A549 (cell line): ENCODE measurements around the gene RNF39. TPM values are rescaled to one million over a fixed set of nuclear protein-coding genes. Genes with fewer than 3 reads are reported as not detected.

ENCODE experiments used
- ATAC-seq, 2 experiments: fragments of 200-7000 bp in 1 of 2; fragments of >200 bp in 1 of 2; cut with Nextera tagmentation in 1 of 2; cut with Tn5 transposase in 1 of 2; 3 replicates each; pipeline versions ENCODE4 v1.8.0 to v1.9.1; 2018 to 2020; ENCODE audit warnings: mild to moderate bottlenecking in 1 of 2, moderate library complexity in 1 of 2
- CTCF ChIA-PET: fragments of 300-600 bp; sonication (Branson Sonifier 250); formaldehyde crosslinking; extraction: SDS; loops from one replicate; lab custom pipeline; 2021; ENCODE audit warnings: antibody characterized with exemption, inconsistent platforms; lab: Yijun Ruan, JAX
- POLR2A ChIA-PET: fragments of 350-600 bp; formaldehyde crosslinking; extraction: SDS; loops from one replicate; lab custom pipeline; 2021; ENCODE audit warnings: antibody characterized with exemption, inconsistent platforms; lab: Yijun Ruan, JAX
- DNase-seq, 2 experiments: peaks; one replicate each; pipeline versions ENCODE4 v3.0.0 to v3.0.0-alpha.2; 2011 to 2016; ENCODE audit warnings: low read depth in 1 of 2, low spot score in 1 of 2
- FAIRE-seq: peaks from 2 replicates; lab custom pipeline; 2011; peaks lifted over from hg19 to GRCh38; lab: Jason Lieb, UNC
- H3K27ac ChIP-seq, 2 experiments: fragments of >200 bp; sonication (Bioruptor Twin); formaldehyde crosslinking; 3 replicates each; pipeline ENCODE4 v1.5.1; 2016 to 2017
- H3K4me1 ChIP-seq: fragments of >200 bp; sonication (Bioruptor Twin); formaldehyde crosslinking; 3 replicates; pipeline ENCODE4 v1.6.1; 2016
- H3K4me2 ChIP-seq: fragments of >200 bp; sonication (Bioruptor Twin); formaldehyde crosslinking; 3 replicates; pipeline ENCODE4 v1.6.1; 2016
- H3K4me3 ChIP-seq: fragments of >200 bp; sonication (Bioruptor Twin); formaldehyde crosslinking; 3 replicates; pipeline ENCODE4 v1.5.1; 2016
- H3K9me3 ChIP-seq: fragments of >200 bp; sonication (Bioruptor Twin); formaldehyde crosslinking; 3 replicates; pipeline ENCODE4 v1.6.1; 2016
- CBX2 ChIP-seq: fragments of 200-600 bp; sonication (generic); IDR thresholded peaks from 2 replicates; pipeline ENCODE4 v1.6.1; 2016; ENCODE audit warnings: low read depth, mild to moderate bottlenecking, borderline replicate concordance
- CEBPB ChIP-seq, 2 experiments: fragments of >200 bp in 1 of 2; sonication (Bioruptor Twin) in 1 of 2; formaldehyde crosslinking in 1 of 2; IDR thresholded peaks; 2 replicates each; pipeline ENCODE4 v1.6.1; 2012 to 2016
- CHD2 ChIP-seq: fragments of 150-350 bp; IDR thresholded peaks from 2 replicates; pipeline ENCODE4 v1.6.1; 2014; ENCODE audit warnings: low read length; ENCODE audit not compliant: partially characterized antibody
- E2F6 ChIP-seq: IDR thresholded peaks from 2 replicates; pipeline ENCODE4 v1.6.1; 2012; ENCODE audit warnings: low read depth, borderline replicate concordance
- EHMT2 ChIP-seq: fragments of 200-600 bp; sonication (generic); IDR thresholded peaks from 2 replicates; pipeline ENCODE4 v1.6.1; 2016; ENCODE audit warnings: antibody characterized with exemption, low read depth, mild to moderate bottlenecking, moderate library complexity
- FOSB ChIP-seq: fragments of 250-450 bp; sonication (Bioruptor Pico); IDR thresholded peaks from 2 replicates; pipeline ENCODE4 v1.5.0; 2020; ENCODE audit warnings: mild to moderate bottlenecking, moderate library complexity
- FOSL2 ChIP-seq, 2 experiments: fragments of 450-650 bp in 1 of 2; fragments of >200 bp in 1 of 2; sonication (Bioruptor Twin) in 1 of 2; formaldehyde crosslinking; IDR thresholded peaks; 2 replicates each; pipeline versions ENCODE4 v1.5.0 to v1.6.1; 2016 to 2020; ENCODE audit warnings: mild to moderate bottlenecking in 1 of 2, moderate library complexity in 1 of 2
- GATA3 ChIP-seq: IDR thresholded peaks from 2 replicates; pipeline ENCODE4 v1.6.1; 2012; ENCODE audit warnings: borderline replicate concordance
- HDAC2 ChIP-seq: fragments of 200-600 bp; sonication (generic); IDR thresholded peaks from 2 replicates; pipeline ENCODE4 v1.6.1; 2016
- HEYL ChIP-seq: fragments of 250-450 bp; sonication (Bioruptor Pico); IDR thresholded peaks from 2 replicates; pipeline ENCODE4 v1.8.0; 2021; ENCODE audit warnings: mild to moderate bottlenecking, moderate library complexity
- JUN ChIP-seq, 2 experiments: fragments of >200 bp; sonication (Bioruptor Twin); formaldehyde crosslinking; IDR thresholded peaks; 2 replicates in 1 of 2; 3 replicates in 1 of 2; pipeline ENCODE4 v1.6.1; 2016 to 2017
- JUNB ChIP-seq: fragments of >200 bp; sonication (Bioruptor Twin); formaldehyde crosslinking; IDR thresholded peaks from 2 replicates; pipeline ENCODE4 v1.6.1; 2016
- KDM5A ChIP-seq: fragments of 200-600 bp; sonication (generic); IDR thresholded peaks from 2 replicates; pipeline ENCODE4 v1.6.1; 2016; ENCODE audit warnings: antibody characterized with exemption, mild to moderate bottlenecking
- NPAS2 ChIP-seq: fragments of 250-450 bp; sonication (Bioruptor Pico); IDR thresholded peaks from 2 replicates; pipeline ENCODE4 v1.8.0; 2022; ENCODE audit warnings: mild to moderate bottlenecking, moderate library complexity, borderline replicate concordance
- PHF8 ChIP-seq: fragments of 200-600 bp; sonication (generic); IDR thresholded peaks from 2 replicates; pipeline ENCODE4 v1.6.1; 2016; ENCODE audit warnings: low read depth, mild to moderate bottlenecking, antibody characterized with exemption, moderate library complexity, borderline replicate concordance
- RNF2 ChIP-seq: fragments of 200-600 bp; sonication (generic); IDR thresholded peaks from 2 replicates; pipeline ENCODE4 v1.6.1; 2016; ENCODE audit warnings: low read depth, mild to moderate bottlenecking, antibody characterized with exemption, moderate library complexity, borderline replicate concordance
- ZFP36 ChIP-seq: fragments of 450-650 bp; IDR thresholded peaks from 2 replicates; pipeline ENCODE4 v1.6.1; 2014; ENCODE audit warnings: borderline replicate concordance; ENCODE audit not compliant: partially characterized antibody
- ZSCAN20 ChIP-seq: fragments of 250-450 bp; sonication (Bioruptor Pico); IDR thresholded peaks from 2 replicates; pipeline ENCODE4 v1.8.0; 2022; ENCODE audit warnings: mild to moderate bottlenecking, moderate library complexity
- WGBS: methylation state at CpG from one replicate; pipeline ENCODE4 v1.1.6; 2017; ENCODE audit errors: missing lambda C conversion rate; 5-methylcytosine and 5-hydroxymethylcytosine counted together
- polyA plus RNA-seq, 4 experiments: library from polyadenylated mRNA; depleted of rRNA in 3 of 4; stranded (reverse); fragments of >200 nt; fragmentation: RNase III in 1 of 4; extraction: RNeasy Plus Mini Kit Qiagen cat#74134 plus additional on column Dnase treatment in 1 of 4; gene quantifications; 2 replicates in 3 of 4; 3 replicates in 1 of 4; pipeline ENCODE4 v1.2.3, GENCODE V29; 2011 to 2017
- TF ChIP-seq, protein P1 (sequence below): fragments of 250-450 bp; sonication (Bioruptor Pico); IDR thresholded peaks from 2 replicates; pipeline ENCODE4 v1.5.0; 2021; ENCODE audit warnings: mild to moderate bottlenecking, moderate library complexity, borderline replicate concordance
- TF ChIP-seq, protein P2 (sequence below): IDR thresholded peaks from 2 replicates; pipeline ENCODE4 v1.6.1; 2012
- TF ChIP-seq, protein P3 (sequence below): IDR thresholded peaks from 2 replicates; pipeline ENCODE4 v1.6.1; 2012
- TF ChIP-seq, protein P4 (sequence below): fragments of >200 bp; sonication (Bioruptor Twin); formaldehyde crosslinking; IDR thresholded peaks from 3 replicates; pipeline ENCODE4 v1.6.1; 2016

The RNF39 gene
- polyA plus RNA-seq, 2 of the 4 experiments (the other 2 are of a cell fraction) = not detected

DNA sequence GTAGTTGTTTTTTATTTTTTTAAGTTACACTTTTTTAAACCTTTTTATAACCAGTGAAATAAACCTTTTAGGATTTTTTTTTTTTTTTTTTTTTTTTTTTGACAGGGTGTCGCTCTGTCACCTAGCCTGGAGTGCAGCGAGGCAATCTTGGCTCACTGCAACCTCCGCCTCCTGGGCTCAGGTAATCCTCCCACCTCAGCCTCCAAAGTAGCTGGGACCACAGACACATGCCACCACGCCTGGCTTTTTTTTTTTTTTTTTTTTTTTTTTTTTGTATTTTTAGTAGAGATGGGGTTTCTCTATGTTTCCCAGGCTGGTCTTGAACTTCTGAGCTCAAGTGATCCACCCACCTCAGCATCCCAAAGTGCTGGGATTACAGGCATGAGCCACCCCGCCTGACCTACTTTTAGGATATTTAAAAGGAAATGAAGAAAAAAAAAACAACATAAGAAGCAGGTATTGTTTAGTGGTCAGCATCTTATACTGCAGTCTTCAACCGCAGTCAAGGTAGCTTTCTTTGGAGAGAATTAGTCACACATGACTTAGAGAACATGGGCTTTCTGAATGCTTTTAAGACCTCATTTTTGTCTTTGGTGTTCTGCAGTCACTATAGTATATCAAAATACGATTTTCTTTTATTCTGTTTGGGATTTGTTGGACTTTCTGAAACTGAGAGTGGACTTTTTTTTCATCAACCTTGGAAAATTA, 12.9 kb downstream of the RNF39 start:
- Histone ChIP-seq H3K9me3 (no peaks in the 10 kb centered on the region), H3K4me3 (no peak overlapping the region), H3K4me2 (peak overlapping the region; percentile 94), H3K27ac (no peak overlapping the region), H3K4me1 (peaks cover 26% of the 10 kb centered on the region)
- POLR2A ChIA-PET = no interaction called here
- FAIRE-seq (no peak), ATAC-seq (no peak), DNase-seq (no peak)
- 56% methylated on average over 6 of the region's 7 CpGs for WGBS
- TF ChIP-seq HDAC2 (no peak), FOSB (CRISPR knock-in tag) (no peak)
- CTCF ChIA-PET = no interaction called here

DNA sequence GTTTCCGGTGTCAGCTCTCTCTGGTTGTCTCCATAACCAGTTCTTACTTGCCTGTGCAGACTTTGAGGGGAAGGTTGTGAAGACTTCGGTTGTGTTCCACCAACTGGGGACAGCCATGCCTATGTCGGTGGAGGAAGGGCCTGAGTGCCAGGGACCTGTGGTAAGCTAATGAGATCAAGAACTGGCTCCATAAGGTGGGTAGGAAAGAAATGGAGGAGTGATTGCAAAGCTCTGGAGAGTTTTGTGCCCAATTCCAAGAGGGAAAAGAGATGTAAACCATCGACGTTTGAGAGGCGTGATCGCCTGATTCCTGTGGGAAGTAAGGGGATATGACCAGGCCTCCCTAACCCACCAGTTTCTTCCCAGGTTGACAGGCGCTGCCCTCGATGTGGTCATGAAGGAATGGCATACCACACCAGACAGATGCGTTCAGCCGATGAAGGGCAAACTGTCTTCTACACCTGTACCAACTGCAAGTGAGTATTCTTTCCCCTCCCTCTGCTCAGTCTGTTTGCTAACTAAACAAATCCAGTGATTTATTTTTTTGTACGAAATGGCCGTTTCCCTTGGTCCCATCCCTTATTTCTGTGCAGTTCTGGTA, 13.6 kb downstream of the RNF39 start:
- DNase-seq = no peak
- peak overlapping the region; percentile 78 to 95 for H3K27ac ChIP-seq
- no peak for TF ChIP-seq EHMT2
- no peak for TF ChIP-seq CBX2
- TF ChIP-seq, protein P1, sequence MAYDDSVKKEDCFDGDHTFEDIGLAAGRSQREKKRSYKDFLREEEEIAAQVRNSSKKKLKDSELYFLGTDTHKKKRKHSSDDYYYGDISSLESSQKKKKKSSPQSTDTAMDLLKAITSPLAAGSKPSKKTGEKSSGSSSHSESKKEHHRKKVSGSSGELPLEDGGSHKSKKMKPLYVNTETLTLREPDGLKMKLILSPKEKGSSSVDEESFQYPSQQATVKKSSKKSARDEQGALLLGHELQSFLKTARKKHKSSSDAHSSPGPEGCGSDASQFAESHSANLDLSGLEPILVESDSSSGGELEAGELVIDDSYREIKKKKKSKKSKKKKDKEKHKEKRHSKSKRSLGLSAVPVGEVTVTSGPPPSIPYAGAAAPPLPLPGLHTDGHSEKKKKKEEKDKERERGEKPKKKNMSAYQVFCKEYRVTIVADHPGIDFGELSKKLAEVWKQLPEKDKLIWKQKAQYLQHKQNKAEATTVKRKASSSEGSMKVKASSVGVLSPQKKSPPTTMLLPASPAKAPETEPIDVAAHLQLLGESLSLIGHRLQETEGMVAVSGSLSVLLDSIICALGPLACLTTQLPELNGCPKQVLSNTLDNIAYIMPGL (CRISPR knock-in tag) = no peak
- TF ChIP-seq ZFP36 = no peak
- TF ChIP-seq JUNB = no peak
- TF ChIP-seq, all 56 proteins: peak for 0
- CTCF ChIA-PET = interaction anchor here (1.0 to 1.5 kb wide), 3 partner anchors 9 to 41 kb away, joined by 3 to 4 read pairs (median 3); no protein-coding TSS in a partner anchor
- H3K4me2 ChIP-seq = peak overlapping the region; percentile 94
- WGBS = 56% methylated on average over 12 of the region's 13 CpGs
- no peak for FAIRE-seq
- H3K9me3 ChIP-seq = no peaks in the 10 kb centered on the region
- POLR2A ChIA-PET = interaction anchor here (1.1 kb wide), 1 partner anchor 97 kb away, joined by 3 read pairs; no protein-coding TSS in a partner anchor
- peak overlapping the region; percentile 69 for H3K4me3 ChIP-seq
- H3K4me1 ChIP-seq = peaks cover 26% of the 10 kb centered on the region
- no peak for ATAC-seq

DNA sequence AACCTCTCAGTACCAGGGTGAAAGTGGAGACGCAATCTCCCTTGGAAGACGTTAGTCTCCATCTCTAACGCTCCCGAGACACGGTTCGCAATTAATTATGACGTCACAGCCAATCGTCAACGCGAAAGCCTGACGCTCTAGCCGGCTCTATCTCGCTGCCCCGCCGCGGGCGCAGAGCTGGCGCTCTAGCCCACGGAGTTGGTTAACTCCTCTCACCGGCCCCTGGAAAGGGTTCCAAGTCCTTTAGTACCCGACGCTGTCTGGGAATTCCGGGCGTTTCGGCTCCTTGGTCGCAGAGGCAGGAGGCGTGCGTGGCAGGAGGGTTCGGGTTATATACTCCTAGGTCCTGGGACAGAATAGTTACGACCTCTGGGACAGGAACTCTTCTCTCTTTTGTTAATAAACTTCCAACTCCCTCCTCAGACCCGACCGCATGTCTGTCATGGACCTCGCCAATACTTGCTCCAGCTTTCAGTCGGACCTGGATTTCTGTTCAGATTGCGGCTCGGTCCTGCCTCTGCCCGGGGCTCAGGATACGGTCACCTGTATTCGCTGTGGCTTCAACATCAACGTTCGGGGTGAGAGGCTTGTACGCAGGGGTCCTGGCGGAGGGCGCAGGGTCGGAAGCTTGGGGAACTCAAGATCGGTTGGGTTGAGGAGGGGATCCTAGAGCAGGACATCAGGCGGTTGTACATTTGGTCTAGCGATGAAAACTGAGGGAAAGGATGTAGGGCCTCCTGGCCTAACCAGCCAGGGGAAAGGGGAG, 14.3 kb downstream of the RNF39 start, which contains the start of gene POLR1H:
Gene POLR1H (plus strand): TSS at position 174 of the 766 bp plus-strand sequence. CDS start 260 bp downstream, at position 434.
- CTCF ChIA-PET = interaction anchor here (1.0 to 1.8 kb wide), 5 partner anchors 8 to 83 kb away, joined by 3 to 4 read pairs (median 3); no protein-coding TSS in a partner anchor
- peak; percentile 87 to 92 for DNase-seq
- ATAC-seq = peak; percentile 99
- Histone ChIP-seq H3K4me3 (peak within 1 kb of the TSS; percentile 69), H3K27ac (peak within 1 kb of the TSS; percentile 78 to 95), H3K4me2 (peak within 1 kb of the TSS; percentile 94), H3K9me3 (no peaks in the 10 kb centered on the region), H3K4me1 (peaks cover 26% of the 10 kb centered on the region)
- POLR2A ChIA-PET = interaction anchor here (0.7 to 1.5 kb wide), 5 partner anchors 14 to 411 kb away, joined by 3 to 10 read pairs (median 3); no protein-coding TSS in a partner anchor
- WGBS = 1% methylated on average over 31 of the region's 48 CpGs
- no peak for FAIRE-seq
- TF ChIP-seq CEBPB (IDR thresholded peaks at IDR 0.05) (no peak), NPAS2 (CRISPR knock-in tag) (no peak), KDM5A (no peak; the same call in 1 of the 2 replicates), HEYL (CRISPR knock-in tag) (no peak), CHD2 (no peak), ZSCAN20 (CRISPR knock-in tag) (no peak), PHF8 (peak; percentile 28; the same call in 1 of the 2 replicates), FOSL2 (IDR thresholded peaks at IDR 0.05) (no peak), FOSL2 (CRISPR knock-in tag; IDR thresholded peaks at IDR 0.05) (peak; percentile 53), RNF2 (no peak), JUN (IDR thresholded peaks at IDR 0.05) (peak; percentile 62 to 66; a peak in 4 of 5 replicates), GATA3 (no peak), E2F6 (no peak), JUNB (no peak)
- TF ChIP-seq, protein P2, sequence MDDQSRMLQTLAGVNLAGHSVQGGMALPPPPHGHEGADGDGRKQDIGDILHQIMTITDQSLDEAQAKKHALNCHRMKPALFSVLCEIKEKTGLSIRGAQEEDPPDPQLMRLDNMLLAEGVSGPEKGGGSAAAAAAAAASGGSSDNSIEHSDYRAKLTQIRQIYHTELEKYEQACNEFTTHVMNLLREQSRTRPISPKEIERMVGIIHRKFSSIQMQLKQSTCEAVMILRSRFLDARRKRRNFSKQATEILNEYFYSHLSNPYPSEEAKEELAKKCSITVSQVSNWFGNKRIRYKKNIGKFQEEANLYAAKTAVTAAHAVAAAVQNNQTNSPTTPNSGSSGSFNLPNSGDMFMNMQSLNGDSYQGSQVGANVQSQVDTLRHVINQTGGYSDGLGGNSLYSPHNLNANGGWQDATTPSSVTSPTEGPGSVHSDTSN = 0 out of 2 replicates have a peak, but pooled peaks have one; percentile 1
- TF ChIP-seq, protein P3, sequence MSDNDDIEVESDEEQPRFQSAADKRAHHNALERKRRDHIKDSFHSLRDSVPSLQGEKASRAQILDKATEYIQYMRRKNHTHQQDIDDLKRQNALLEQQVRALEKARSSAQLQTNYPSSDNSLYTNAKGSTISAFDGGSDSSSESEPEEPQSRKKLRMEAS = peak; percentile 67
- TF ChIP-seq, protein P1 (CRISPR knock-in tag) = no peak
- TF ChIP-seq, protein P4, sequence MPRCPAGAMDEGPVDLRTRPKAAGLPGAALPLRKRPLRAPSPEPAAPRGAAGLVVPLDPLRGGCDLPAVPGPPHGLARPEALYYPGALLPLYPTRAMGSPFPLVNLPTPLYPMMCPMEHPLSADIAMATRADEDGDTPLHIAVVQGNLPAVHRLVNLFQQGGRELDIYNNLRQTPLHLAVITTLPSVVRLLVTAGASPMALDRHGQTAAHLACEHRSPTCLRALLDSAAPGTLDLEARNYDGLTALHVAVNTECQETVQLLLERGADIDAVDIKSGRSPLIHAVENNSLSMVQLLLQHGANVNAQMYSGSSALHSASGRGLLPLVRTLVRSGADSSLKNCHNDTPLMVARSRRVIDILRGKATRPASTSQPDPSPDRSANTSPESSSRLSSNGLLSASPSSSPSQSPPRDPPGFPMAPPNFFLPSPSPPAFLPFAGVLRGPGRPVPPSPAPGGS = peak; percentile 58; the same call in 1 of the 3 replicates
